ENCODE measurements around the gene NUP37. TPM values are rescaled to one million over a fixed set of nuclear protein-coding genes. Genes with fewer than 3 reads are reported as not detected.

The NUP37 gene, protein sequence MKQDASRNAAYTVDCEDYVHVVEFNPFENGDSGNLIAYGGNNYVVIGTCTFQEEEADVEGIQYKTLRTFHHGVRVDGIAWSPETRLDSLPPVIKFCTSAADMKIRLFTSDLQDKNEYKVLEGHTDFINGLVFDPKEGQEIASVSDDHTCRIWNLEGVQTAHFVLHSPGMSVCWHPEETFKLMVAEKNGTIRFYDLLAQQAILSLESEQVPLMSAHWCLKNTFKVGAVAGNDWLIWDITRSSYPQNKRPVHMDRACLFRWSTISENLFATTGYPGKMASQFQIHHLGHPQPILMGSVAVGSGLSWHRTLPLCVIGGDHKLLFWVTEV
- total RNA-seq: 32.2 and 66.0 TPM in 2 replicates

DNA sequence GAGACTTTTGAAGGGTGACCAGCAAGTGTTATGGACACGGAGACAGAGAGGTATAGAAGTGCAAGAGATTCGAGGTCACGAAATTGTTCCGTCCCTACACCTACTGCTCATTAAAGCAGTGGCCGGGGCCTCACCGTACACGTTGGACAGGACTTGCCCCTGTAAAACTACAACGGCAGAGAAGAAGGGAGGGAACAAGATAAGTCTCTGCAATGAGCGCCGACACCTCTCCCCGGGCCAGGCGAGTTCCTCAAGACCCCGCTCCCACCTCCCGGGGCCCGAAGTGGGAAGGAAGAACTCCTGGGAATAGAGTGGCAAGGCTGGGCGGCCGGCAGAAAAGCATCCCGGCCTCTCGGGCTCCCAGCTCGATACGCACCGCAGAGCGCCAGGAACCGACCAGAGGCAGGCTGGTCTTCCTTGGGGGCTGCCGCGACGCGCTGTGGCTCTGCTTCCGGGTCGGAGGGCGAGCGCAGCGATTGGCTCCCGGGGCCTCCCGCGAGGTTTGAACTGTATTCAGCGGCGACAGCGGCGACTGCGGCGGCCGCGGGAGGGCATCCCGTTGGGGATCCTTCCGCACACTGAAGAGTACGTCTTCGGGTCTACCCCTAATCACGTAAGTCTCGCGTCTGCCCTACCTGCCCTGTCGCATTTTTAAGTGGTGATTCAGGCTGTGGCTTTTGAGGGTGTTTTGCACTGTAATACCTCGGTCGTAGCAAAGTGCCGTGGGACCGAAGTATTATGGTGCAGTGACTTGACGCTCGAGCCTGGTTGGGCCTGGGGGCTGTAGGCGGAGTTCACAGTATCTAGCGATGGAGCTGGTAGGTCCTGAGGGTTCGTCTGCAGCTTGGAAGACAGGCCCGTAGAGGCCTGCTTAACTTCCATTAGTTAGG lies at the start of gene NUP37, which contains the start of gene PARPBP:
Gene NUP37 (minus strand): TSS at position 441 of the 890 bp plus-strand sequence. CDS start 1,596 bp downstream, outside the sequence.
Gene PARPBP (plus strand): TSS at position 510 of the 890 bp plus-strand sequence. CDS start 3,706 bp downstream, outside the sequence.

DNA sequence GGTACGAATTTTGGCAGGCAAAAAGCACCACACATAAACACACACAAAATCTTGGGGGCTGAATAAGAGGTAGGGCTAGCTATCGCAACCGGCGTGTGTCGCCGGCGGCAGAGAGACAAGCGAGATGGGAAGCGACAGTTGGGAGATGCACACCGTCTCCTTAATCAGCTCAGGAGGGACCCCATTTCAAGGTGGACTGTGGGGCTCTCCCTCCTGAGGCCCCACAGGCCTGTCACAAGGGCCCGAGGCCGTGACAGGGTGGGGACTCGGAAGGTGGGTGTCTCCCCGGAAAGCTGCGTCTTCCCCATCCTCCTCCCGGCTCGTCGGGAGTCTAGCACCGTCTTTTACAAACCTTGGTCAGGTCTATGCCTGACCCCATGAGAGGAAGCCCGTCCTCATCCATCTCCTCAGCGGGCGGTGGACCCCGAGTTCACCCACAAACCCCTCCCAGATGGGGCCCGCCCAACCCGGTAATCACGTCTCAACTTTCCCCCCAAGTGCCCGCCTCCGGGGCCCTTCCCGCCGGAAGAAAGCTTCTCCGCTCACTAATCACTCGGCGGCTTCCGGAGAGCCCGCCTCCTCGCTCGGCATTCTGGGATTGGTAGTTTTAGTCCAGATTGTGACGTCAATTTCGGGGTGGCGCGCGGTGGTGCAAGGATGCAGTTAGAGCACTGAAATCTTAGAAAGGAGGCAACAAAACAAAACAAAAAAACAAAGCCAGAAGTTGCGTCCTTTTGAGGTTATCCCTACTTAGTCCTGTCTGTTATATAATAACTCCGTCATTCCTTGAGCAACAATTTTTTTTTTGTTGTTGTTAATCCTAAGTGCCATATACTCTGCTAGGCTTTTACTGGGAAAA lies 58.1 kb downstream of the NUP37 start, which contains the start of gene WASHC3:
Gene WASHC3 (minus strand): TSS at position 432 of the 859 bp plus-strand sequence. CDS start 29 bp downstream, at position 403.

Other genes with a start within 250 kb of the NUP37 start
- 12.7 and 14.7 TPM in 2 replicates for gene DRAM1, start 242.5 kb downstream of the NUP37 start, total RNA-seq
- gene WASHC3, start 58.1 kb downstream of the NUP37 start, total RNA-seq: 84.7 and 85.8 TPM in 2 replicates
- gene PARPBP, start 69 bp upstream of the NUP37 start, total RNA-seq: 7.8 and 14.8 TPM in 2 replicates
- gene PMCH, start 77.7 kb upstream of the NUP37 start, total RNA-seq: not detected in 2 replicates